Esophagus muscularis mucosa (tissue), 4 donors: ENCODE results near the gene NINJ2. TPM values are rescaled to one million over a fixed set of nuclear protein-coding genes. Genes with fewer than 3 reads are reported as not detected.

ENCODE experiments used
- DNase-seq: peaks from one replicate; pipeline ENCODE4 v3.0.0-alpha.2; 2017; ENCODE audit errors: extremely low spot score
- H3K27ac ChIP-seq, 4 donors: fragments of 200-600 bp; sonication (generic); replicated peaks in 1 of 4; 1 replicate in 3 of 4; 2 replicates in 1 of 4; pipeline ENCODE4 v1.5.1; 2016 to 2019; ENCODE audit warnings: mild to moderate bottlenecking in 1 of 4
- H3K27me3 ChIP-seq, 4 donors: fragments of 200-600 bp; sonication (generic); one replicate each; pipeline versions ENCODE4 v1.5.1 to v1.6.0; 2016 to 2019
- H3K36me3 ChIP-seq, 4 donors: fragments of 200-600 bp; sonication (generic); one replicate each; pipeline ENCODE4 v1.5.1; 2016 to 2019
- H3K4me1 ChIP-seq, 4 donors: fragments of 200-600 bp; sonication (generic); one replicate each; pipeline ENCODE4 v1.5.1; 2016 to 2019
- H3K4me3 ChIP-seq, 4 donors: fragments of 200-600 bp; sonication (generic); 1 replicate in 2 of 4; 2 replicates in 2 of 4; pipeline ENCODE4 v1.5.1; 2016 to 2019; ENCODE audit warnings: mild to moderate bottlenecking in 4 of 4, moderate library complexity in 1 of 4
- H3K9me3 ChIP-seq, 4 donors: fragments of 200-600 bp; sonication (generic); 1 replicate in 3 of 4; 2 replicates in 1 of 4; pipeline ENCODE4 v1.5.1; 2016 to 2019
- CTCF ChIP-seq, 3 experiments: fragments of 200-600 bp in 2 of 3; fragments of 450-650 bp in 1 of 3; sonication (generic) in 2 of 3; IDR thresholded peaks; one replicate each; pipeline ENCODE4 v1.5.1; 2017 to 2019; ENCODE audit warnings: antibody characterized with exemption in 3 of 3, mild to moderate bottlenecking in 2 of 3, moderate library complexity in 1 of 3
- EP300 ChIP-seq: sonication (generic); formaldehyde crosslinking; IDR thresholded peaks from one replicate; pipeline ENCODE4 v1.6.1; 2017; ENCODE audit warnings: antibody characterized with exemption
- POLR2A ChIP-seq: fragments of 450-650 bp; IDR thresholded peaks from one replicate; pipeline ENCODE4 v1.6.1; 2017; ENCODE audit warnings: antibody characterized with exemption, moderate library complexity, mild to moderate bottlenecking, low read depth
- POLR2AphosphoS5 ChIP-seq, 2 donors: sonication (generic); formaldehyde crosslinking; IDR thresholded peaks; one replicate each; pipeline ENCODE4 v1.6.1; 2017; ENCODE audit warnings: antibody characterized with exemption in 2 of 2
- WGBS: methylation state at CpG from one replicate; pipeline ENCODE4 v1.1.5; 2018; 5-methylcytosine and 5-hydroxymethylcytosine counted together
- intact Hi-C: fragments of 100-400 bp; cut with DNase I; formaldehyde crosslinking; loops from one replicate; pipeline ENCODE4 v1.15.1; 2023
- small RNA-seq, 3 donors: library from RNA; depleted of rRNA; stranded (forward); fragments of <200 nt; gene quantifications; one replicate each; pipeline ENCODE3, GENCODE V24; 2016
- total RNA-seq, 4 donors: library from RNA; depleted of rRNA; stranded (reverse); fragments of >200 nt; gene quantifications; one replicate each; pipeline versions ENCODE4 v1.1.0 to v1.2.1, GENCODE V29; 2016

Gene NINJ2
- total RNA-seq, 4 donors from 2014 or later, result 2.9 to 11.1 (median 7.1) TPM

- no peak overlapping the region for H3K27ac ChIP-seq
- no peaks in the 10 kb centered on the region for H3K9me3 ChIP-seq
- WGBS, result 79% methylated on average over 2 of the region's 2 CpGs
- no peak overlapping the region for H3K4me3 ChIP-seq
- no peaks in the 10 kb centered on the region for H3K36me3 ChIP-seq
- H3K4me1 ChIP-seq, result peaks cover 0 to 6% (median 0%) of the 10 kb centered on the region in 4 donors
- no peak for TF ChIP-seq POLR2A
- TF ChIP-seq EP300, result no peak
- TF ChIP-seq CTCF (IDR thresholded peaks at IDR 0.05), result no peak
- TF ChIP-seq POLR2AphosphoS5 (IDR thresholded peaks at IDR 0.05), result no peak
- peaks cover 0 to 36% (median 0%) of the 10 kb centered on the region in 4 donors for H3K27me3 ChIP-seq
- no peak for DNase-seq
- intact Hi-C loops, result no loop called here
Observed at GRCh38 chr12:520119-520518, 143.1 kb downstream of the NINJ2 start.

GRCh38 chr12:517538-517937, 145.7 kb downstream of the NINJ2 start:
- H3K27me3 ChIP-seq, result peaks cover 0 to 39% (median 0%) of the 10 kb centered on the region in 4 donors
- no peak overlapping the region for H3K4me3 ChIP-seq
- H3K9me3 ChIP-seq, result no peaks in the 10 kb centered on the region
- 85% methylated on average over 3 of the region's 3 CpGs for WGBS
- H3K4me1 ChIP-seq, result no peaks in the 10 kb centered on the region
- no peak for DNase-seq
- no peaks in the 10 kb centered on the region for H3K36me3 ChIP-seq
- no peak overlapping the region for H3K27ac ChIP-seq
- intact Hi-C loops, result no loop called here
- TF ChIP-seq POLR2A (no peak), POLR2AphosphoS5 (IDR thresholded peaks at IDR 0.05) (no peak), CTCF (IDR thresholded peaks at IDR 0.05) (no peak), EP300 (no peak)

Small RNAs within 50 kb of the gene (small RNA-seq; reads per million reads assigned to genes)
- gene RNU7-103P, result 0 reads per million in 3 donors

Other genes starting within 250 kb of the NINJ2 start
- under 1 TPM; under 0.01 to 0.80 (median 0.36) TPM for gene B4GALNT3, start 203.5 kb downstream of the NINJ2 start, total RNA-seq
- gene WNK1, start 89.1 kb upstream of the NINJ2 start, total RNA-seq, result 100 to 1,000 TPM; 137 to 250 (median 158) TPM